HT1080 (cell line): Measurements from ENCODE around the gene NEK2. TPM values are rescaled to one million over a fixed set of nuclear protein-coding genes. Genes with fewer than 3 reads are reported as not detected.

Experiments
- DNase-seq: peaks from one replicate; pipeline ENCODE4 v3.0.0-alpha.2; 2015; ENCODE audit warnings: low read depth
- total RNA-seq: library from RNA; depleted of rRNA; stranded (reverse); fragments of >200 nt; shearing (Covaris generic); gene quantifications from 2 replicates; pipeline ENCODE4 v1.2.3, GENCODE V29; 2014; rRNA removed

Gene NEK2
- total RNA-seq, 1 experiment from 2014 or later: 50.3 TPM

DNA sequence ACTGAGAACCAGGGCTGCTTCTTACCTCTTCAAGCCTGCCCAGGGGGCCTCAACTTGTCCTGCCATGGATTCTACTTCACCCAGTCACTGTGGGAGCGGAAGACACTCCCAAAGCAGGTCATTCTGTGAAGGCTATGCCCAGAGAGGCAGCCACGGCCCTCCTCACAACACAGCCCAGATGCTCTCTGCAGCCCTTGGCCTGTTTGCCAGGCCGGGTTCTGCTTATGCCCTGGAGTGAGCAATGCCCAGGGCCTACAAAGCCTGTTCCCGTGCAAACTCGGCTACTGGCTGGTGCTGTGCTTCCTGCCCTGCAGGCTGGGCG, 62.7 kb downstream of the NEK2 start:
- DNase-seq: no peak

Other genes starting within 250 kb of the NEK2 start
- gene RD3, start 183.5 kb downstream of the NEK2 start, total RNA-seq: not detected in 2 replicates
- gene SLC30A1, start 96.5 kb downstream of the NEK2 start, total RNA-seq: 15.1 and 23.5 TPM in 2 replicates
- 35.3 and 46.5 TPM in 2 replicates for gene LPGAT1, start 155.1 kb upstream of the NEK2 start, total RNA-seq